ENCODE measurements around the gene PLEKHS1.

DNA sequence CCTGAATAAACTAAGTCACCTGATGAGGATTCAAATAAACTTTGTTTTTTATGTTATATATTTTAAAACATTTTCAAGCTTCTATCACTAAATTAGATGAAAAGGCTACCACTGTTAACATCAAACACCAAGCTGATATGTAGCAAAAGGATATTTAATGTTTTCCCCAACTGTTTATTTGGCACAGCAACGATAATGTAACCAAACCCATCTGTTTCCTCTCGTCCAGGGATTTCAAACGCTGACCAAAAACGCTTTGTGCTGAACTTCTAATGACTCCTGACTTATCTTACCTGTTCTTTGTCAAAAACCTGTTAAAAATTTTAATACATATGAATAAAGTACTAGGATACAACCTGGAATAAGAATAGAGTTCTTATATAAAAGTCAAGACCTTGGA, 71.9 kb downstream of the PLEKHS1 start:
- TF ChIP-seq EZH2phosphoT487 (IDR thresholded peaks at IDR 0.05; ENCODE audit: low read depth, severe bottlenecking, unreplicated experiment), result no peak
- TF ChIP-seq, protein P1, sequence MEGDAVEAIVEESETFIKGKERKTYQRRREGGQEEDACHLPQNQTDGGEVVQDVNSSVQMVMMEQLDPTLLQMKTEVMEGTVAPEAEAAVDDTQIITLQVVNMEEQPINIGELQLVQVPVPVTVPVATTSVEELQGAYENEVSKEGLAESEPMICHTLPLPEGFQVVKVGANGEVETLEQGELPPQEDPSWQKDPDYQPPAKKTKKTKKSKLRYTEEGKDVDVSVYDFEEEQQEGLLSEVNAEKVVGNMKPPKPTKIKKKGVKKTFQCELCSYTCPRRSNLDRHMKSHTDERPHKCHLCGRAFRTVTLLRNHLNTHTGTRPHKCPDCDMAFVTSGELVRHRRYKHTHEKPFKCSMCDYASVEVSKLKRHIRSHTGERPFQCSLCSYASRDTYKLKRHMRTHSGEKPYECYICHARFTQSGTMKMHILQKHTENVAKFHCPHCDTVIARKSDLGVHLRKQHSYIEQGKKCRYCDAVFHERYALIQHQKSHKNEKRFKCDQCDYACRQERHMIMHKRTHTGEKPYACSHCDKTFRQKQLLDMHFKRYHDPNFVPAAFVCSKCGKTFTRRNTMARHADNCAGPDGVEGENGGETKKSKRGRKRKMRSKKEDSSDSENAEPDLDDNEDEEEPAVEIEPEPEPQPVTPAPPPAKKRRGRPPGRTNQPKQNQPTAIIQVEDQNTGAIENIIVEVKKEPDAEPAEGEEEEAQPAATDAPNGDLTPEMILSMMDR (IDR thresholded peaks at IDR 0.05; ENCODE audit: poor library complexity), result no peak
